Stimulated activated CD4-positive, alpha-beta T cell treated with anti-CD3 and anti-CD28 coated beads, Interleukin-4, amount 100 ng/mL, for 24 hours (primary cell): ENCODE results near the gene PRCD.

Experiments
- DNase-seq: peaks from one replicate; pipeline ENCODE4 v3.0.0-alpha.2; 2020

The PRCD gene, protein sequence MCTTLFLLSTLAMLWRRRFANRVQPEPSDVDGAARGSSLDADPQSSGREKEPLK

DNA sequence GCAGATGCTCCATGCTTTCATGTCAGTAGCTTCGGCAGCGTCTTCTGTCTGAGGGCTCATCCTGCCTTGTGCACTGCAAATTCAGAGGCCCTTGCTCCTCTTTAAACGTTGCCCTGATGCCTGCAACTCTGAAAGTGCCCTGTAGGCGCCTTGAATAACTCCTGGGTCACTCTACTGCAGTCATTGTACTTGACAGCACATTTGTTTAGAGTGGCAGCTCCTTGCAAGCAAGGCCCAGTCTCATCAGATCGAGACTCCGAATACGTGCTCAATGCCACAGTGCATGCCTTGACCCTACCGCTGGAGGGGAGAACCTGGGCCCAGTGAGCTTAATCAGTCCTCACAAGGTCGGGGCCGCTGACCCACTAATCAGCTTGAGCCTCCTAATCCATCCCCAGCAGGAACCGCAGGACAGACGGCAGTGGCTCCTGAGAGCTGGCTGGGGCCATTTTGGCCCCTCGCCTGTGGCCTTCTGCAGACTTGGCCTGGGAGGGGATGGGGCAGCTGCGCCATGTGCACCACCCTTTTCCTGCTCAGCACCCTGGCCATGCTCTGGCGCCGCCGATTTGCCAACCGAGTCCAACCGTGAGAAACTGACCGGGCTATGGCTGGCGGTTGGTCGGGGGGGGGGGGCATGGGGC lies at the start of gene PRCD:
Gene PRCD (plus strand): TSS at position 414 of the 641 bp plus-strand sequence. CDS start 98 bp downstream, at position 512.
- DNase-seq, result no peak

DNA sequence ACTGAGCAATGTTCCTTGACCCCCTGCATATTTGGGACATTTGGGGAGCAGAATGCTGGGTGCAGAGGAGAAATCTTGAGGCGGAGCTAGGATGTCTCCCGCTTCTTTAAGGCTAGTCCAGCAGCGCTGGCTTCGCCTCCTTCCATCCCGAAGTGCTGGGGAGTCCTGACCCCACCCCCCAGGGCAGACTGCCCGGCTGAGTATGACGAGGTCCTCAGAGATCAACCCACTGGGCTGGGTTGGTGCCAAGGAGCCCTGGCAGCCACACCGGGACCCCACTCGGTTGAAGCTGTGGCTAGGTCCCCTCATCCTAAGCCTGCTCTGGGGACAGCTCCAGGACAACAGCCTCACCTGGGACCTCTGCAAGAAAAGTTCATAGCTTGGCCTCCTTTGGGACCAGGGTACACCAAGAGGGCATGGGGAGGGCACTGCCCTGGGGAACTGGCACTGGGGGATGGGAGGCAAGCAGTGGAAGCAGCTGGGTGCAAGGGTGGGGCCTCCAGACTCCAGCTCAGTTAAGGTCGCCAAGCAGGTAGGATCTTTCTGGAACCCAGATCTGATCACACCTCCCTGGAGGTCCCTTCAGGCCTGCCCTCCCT lies 49.6 kb upstream of the PRCD start:
- no peak for DNase-seq

DNA sequence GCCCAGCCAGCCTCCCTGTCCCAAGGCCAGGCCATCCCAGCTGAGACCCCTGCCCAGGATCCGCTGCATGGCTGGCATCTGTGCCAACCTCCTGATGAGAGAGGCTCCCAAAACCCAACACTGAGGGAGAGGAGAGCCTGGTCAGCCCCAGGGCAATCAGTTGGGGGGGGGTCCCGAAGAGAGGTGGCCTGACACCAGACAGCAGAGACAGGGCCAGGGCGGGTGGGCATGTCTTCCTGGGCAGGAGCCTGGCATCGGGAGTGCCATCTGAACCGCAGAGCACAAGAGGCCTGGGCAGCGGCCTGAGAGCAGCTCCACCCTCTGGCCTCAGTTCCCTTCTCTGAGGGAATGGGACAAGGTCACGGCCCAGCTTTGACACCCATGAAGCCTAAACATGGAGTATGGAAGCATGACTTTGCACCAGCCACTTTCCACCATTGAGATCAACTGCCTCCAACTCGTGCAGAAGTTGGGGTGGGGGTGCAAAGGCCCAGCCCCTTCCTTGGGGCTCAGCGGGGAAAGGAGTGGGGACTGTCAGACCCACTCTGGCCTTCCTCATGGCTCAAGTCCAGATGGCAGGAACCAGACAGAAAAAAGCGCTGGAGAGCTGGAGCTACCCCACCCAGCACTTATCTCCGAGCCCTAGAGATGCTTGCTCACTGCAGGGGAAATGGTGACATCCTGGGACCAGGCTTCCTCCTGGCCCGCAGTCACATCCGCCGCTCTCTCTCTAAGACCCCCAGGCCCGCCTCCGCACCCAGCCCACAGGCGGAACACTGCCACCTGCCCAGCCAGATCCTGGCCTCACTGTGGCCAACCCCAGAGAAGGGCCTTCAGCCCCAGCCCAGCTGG lies 48.3 kb upstream of the PRCD start:
- DNase-seq, result no peak

DNA sequence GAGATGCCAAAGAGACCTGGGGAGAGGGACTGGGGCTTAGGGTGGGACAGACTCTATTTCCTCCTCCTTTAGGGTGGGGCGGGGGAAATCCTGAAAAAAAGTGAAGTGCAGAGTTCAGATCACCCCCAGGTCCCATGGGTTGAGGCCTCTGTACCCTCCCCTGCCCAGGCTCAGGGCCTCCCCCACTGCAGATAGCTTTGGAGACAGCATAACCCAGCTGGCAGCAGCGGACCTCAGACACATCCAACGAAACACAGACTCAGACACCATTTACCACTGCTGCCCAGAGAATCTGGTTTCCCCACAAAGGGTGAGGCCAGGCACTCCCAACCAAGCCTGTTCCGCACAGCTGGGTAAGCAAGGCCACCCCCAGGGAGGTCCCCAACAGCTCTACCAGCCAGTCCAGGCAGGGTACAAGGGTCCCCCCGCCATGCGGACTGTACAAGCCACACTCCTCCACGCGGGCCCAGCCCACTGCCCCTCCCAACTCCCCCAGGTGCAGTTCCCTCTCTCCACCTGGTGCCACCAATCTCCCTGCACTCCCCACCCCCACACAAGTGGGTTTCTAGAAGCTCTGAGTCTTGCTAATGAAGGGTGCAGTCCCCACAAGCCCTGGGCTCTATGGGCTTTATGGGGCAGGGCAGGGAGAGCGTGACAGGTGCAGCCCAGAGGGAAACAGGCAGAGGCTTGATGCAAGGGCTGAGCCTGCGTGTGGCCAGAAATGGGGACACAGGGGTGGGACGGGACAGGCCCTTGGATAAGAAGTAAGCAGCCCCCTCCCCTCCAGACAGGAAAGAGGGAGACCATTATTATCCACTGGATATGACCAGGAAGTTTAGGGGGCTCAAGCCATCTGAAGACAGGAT lies 47.5 kb upstream of the PRCD start:
- no peak for DNase-seq

DNA sequence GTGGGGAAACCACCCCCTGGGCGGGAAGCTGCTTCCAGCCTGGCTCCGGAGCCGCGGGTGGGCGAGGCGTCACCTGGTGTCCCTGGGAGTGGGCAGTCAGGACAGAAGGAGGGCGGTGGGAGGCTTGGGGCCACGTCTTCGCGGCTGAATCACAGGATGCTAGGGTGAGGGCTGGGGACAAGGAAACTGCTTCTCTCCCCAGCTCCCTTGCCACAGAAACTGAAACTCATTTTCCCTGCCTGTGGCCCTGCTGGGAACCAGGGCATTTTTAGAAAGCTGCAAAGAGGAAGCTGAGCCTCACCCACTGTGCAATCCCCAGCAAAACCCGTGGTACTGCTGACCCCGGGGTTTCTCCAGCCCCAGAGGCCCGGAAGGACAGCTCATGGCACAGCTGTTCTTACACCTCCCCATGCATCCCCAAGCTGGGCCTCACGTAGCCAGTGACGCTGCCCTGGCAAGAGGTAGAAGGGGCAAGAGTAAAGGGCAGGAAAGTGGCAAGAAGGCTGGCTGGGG lies 46.8 kb upstream of the PRCD start:
- DNase-seq, result peak; percentile 40

DNA sequence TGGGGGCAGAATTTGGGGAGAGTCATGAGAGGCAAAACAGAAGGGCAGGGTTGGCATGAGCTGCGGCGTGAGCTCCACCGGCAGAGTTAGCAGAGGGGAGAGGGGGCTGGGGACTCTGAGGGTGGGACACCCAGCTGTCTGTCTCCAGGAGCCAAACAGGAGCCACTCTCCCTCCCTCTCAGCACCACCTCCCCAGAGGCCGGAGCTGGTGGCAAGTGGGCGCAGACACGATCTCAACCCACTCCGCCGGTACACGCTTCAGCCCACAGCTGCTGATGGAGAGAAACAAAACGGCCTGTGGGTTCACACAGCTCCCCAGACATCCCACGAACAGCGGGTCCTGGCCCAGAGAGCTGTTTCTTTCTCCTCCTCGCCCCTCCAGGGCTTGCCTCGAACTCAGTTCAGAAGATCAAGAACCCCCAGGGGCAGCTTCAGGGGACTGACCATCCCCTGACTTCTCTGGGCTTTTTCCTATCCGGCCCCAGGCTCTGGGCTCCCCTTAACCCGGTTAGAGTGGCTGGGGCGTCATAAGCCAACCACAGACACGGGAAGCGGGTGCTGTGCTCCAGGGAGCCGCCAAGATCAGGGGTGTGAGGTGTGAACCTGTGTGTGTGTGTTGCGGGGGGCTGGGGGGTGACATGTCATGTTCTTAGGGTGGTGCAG lies 46.2 kb upstream of the PRCD start:
- DNase-seq, result no peak

DNA sequence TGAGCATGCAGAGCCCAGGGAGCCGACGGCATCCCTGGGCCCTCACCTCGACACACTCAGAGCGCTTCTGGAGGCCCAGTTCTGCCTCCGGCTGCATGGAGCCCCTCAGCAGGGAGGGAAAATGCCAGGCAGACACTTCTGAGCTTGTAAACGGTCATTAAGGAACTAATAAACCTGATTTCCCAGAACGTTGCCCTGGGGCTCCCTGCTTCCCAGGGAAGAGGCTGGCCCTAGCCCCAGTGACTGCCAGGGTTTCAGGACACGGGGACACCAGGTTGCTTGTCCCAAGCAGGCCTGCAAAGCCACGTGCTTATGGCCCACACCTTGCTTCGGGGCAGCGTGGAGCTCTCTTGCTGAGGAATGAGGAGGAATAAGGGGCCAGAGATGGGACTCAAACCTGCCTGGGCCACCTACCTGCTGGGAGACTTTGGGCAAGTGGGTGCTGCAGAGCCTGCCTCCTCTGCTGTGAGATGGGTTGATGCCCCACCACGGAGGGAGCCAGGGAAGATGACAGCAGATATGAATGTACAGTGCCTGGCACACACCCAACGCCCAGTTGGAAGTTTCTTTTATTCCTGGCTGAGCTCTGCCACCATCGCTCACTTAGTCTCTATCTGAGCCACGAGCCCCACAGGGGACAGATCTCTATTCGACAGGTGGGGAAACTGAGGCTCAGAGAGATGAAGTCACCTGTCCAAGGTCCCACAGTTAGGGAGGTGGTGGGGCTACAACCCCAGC lies 44.0 kb upstream of the PRCD start:
- DNase-seq, result no peak

DNA sequence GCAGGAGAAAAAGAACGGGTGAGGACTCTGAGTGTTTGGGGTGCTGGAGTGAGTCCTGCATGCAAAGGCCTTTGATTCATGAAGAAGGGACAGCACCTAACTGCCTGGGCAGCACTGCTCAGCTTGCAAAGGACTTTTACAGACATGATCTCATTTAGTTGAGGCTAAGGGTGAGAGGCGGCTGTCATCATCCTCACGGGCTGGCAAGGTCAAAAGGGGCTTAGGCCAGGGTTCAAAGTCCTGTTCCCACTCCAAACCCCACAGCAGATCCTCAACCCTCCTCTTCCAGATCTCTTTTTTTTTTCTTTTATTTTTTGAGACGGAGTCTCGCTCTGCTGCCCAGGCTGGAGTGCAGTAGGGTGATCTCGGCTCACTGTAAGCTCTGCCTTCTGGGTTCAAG lies 43.4 kb upstream of the PRCD start:
- no peak for DNase-seq

DNA sequence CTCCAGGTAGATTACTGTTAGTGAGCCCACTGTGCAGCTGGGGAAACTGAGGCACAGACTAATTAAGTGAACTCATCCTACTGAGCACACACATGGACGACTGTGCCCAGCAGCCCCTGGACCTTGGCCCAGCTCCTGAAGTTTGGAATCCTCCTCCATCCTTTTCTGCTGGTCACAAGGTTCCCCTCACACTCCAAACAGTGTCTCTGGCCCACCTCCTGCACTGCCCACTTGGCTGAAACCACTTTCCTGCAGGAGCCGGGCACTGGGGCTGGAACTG lies 42.2 kb upstream of the PRCD start:
- no peak for DNase-seq

DNA sequence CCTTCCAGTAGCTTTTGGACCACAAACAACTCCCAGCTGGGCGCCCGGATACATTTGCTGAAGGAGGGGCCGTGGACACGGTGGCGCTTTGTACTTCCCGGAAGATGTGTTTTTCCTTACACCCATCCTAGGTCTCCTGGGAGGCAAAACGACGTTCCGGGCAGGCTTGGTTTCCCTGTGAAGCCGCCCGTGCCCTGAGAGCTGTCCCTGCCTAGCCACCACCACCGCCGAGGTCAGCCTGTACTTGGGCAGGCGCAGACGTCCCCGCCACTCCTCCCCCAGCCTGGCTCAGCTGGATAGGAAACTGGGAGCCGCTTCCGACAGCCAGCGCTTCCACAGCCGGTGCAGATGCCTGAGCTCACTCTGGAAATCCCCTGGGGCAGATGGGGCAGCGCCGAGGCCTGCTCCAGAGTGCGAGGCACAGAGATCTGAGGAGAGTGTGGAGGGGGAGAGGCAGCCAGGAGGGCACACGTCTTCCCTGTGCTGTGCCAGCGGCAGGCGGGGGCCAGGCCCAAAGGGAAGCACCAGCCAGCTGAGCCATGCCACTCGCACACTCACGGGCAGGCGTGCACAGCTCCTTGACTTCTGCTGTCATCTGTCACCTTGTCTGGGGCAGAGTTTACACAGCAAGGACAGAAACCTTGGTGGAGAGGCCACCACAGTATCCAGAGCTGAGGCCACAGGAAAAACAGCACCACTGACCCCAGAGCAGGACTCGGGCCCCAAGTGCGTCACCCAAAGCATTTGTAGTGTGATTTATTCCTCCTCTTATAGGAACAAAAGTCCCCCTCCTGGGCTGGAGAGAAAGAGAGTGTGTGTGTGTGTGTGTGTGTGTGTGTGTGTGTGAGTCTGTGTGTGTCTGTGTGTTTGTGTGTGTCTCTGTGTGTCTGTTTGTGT lies 41.6 kb upstream of the PRCD start:
- DNase-seq, result no peak

DNA sequence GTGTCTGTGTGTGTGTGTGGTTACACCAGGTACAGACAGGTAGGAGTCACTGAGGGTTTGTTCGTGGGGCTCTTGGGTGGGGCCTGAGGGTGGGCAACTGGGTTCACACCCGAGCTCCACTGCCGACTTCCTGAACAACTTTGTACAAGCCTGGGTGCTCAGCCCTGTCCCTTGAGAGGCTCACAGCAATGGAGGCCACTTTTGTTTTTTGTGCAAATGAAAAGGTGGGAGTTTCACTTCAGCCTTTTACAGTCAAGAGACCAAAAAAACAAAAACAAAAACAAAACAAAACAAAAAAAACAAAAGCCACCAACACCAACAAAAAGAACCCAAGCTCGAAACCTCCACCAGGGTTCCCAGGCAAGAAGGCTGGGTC lies 41.0 kb upstream of the PRCD start:
- DNase-seq, result no peak

DNA sequence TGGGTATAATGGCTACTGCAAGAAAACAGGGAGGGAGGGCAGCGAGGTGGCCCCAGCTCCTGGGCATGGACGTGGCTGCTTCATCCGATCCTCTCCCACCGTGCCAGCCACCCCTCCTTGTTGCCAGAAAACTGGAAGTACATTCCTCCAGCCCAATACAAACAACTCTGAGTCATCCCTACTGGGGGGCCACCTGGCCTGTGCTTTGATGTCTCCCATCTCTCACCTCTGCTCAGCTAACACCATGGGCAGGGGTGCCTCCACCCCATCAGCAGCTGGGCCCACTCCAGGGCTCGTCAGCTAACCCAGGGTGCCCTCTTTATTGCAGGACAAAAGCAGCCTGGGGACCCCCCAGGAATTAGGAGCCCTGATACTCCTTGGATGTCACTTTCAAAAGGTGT lies 40.6 kb upstream of the PRCD start:
- DNase-seq, result no peak

DNA sequence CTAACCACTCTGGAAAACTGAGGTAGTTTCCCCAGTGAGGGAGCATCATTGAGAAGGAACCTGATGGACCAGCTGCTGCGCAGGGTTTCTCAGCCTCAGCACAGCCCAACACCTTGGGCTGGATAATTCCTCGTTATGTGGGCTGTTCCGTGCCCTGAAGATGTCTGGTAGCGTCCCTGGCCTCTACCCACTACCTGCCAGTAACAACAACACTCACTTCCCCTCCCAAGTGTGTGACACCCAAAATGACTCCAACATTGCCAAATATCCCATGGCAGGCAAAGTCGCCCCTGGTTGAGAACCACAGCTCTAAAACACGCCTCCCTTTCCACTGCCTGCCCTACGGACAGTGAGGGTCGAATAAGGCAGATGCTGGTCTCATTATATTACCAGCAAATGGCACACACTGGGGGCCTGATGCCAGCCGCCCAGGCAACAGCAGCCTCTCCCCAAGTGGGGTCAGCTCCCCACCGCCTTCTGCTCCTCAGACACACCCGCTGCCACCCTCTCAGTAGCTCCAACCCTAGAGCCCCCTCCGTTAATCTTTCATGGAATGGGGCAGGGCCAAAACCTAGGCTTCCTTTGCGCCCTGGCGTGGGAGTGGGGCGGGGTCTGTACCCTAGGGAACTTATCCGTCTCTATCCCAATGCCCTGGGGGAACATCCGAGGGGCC lies 39.6 kb upstream of the PRCD start:
- DNase-seq, result no peak

DNA sequence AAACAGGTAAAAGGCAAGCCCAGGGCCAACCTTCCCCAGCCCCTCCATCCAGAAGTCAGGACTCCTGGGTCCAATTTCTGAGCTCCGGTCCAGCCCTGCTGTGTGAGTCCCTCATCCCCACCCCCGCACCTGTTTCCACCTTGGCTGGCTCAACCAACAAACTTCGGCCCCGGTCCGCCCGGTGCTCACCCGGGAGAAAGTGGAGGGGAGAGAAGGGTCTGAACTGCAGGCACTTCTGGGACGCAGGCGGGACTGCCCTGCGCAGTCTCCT lies 39.2 kb upstream of the PRCD start:
- no peak for DNase-seq

DNA sequence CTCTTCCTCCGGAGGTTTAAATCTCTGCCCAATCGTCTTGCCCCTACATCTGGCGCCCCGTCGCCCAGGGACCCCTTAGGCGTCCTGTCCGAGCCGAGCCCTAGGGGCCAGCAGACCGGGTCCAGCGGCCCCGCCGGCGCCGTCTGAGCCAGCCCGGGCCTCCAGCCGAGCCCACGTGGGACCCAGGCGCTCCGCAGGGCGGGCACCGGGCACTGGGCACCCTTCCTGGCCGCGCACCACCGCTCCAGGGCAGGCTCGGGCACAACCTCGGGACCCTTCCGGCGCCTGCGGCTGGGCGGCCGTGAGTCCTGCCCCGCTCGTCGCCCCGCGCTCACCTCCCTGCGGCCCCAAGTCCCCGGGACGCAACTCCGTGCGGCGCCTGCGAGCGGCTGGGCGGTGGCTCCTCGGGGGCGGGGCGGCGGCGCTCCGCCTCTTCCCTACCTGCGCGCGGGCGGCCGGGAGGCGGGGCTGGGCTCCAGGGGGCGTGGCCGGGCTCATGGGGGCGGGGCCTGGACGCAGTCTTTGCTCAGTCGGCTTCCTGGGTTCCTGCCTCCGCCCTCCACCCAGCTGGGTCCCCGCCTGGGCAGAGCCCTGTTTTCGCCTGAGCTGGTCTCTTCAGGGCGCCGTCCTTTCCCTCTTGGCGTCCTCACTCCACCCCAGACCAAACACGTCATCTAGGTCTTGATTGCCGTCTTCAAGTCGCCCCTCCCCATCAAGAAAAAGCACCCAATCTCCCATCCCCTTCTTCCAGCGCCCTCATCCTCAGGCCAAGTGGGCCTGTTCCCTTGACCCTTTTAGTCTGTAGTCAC lies 38.6 kb upstream of the PRCD start, which contains the start of gene RHBDF2:
Gene RHBDF2 (minus strand): TSS at position 406 of the 809 bp plus-strand sequence. CDS start 19,899 bp downstream, outside the sequence.
- DNase-seq, result peak; percentile 95

DNA sequence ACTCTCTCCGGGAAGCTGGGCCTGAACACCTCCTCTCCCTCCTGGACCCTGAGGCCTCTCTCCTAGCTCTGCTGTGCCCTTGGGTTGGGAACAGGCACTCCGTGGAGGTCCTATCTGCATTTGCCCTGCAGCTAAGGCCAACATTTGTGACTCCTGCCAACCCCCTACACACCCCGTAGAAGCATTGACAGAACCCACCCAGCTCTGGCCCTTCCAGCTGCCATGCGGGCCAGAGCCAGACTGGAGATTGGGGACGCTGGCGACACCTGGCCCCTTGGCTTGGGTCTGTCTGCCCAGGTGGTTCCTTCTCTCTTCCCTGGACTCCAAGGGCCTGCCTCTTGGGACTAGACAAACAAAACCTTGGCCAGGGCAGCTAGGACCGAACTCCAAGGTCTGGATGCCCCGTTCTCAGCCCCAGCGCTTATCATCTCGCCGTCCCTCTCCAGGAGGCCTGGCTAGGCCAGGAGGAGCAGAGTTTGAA lies 38.0 kb upstream of the PRCD start:
- DNase-seq, result no peak

DNA sequence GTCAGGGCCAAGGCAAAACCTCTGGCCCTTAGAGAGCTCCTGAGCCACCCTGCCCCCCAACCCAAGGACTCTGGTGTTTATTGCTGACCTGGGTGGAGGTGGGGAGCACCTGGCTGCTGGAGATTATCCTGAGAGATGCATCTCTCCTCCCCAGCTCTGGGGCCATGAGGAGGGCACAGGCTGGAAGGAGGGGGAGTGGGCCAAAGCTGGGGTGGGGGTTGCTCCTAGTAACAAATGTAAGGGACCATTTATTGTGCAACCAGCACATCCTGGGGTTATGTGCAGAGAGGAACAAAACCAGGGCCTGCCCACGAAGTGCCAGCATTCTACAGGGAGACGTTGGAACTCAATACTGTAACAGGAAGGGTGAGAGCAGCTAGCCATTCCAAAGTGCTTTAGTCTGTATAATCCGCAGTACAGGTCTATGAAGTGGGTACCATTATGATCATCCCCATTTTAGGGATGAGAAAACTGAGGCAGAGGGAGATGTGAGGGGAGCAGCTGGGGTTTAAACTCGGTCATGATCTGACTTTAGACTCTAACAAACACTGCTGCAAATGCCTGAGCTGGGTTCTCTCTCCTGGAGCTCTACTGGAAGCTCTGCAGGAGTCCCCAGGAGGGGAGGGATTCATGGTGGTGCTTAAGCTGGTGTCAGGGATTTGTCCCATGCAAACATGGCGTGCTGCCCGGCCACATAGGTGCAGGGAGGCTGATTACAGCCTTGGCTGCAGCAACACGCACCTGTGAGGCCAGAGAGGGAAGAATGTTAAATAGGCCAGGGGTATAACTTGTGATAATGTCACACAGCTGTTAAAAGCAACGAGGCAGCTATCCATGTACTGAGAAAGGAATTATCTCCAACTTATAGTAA lies 37.3 kb upstream of the PRCD start:
- no peak for DNase-seq

DNA sequence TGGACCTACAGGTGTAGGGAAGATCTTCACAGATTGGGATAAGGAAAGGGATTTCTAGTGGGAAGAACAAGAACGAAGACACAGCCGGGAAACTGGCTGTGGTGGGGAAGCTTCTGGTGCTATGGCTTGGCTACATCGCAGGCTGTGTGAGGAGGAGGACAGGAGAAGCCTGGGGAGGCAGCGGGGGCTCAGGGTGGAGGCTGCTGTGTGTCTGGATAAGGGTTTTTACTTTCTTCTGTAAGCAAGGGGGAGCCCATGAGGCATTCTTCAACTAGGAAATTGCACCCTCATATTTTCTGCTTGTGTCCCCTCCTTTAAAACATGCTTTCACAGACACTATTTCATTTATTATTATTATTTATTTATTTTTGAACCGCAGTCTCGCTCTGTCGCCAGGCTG lies 35.7 kb upstream of the PRCD start:
- DNase-seq, result no peak
